Fibroblast of the aortic adventitia (primary cell): Measurements from ENCODE around the gene PCDHGB5. TPM values are rescaled to one million over a fixed set of nuclear protein-coding genes. Genes with fewer than 3 reads are reported as not detected.

ENCODE experiments used
- DNase-seq: peaks from one replicate; pipeline ENCODE4 v3.0.0-alpha.2; 2010; ENCODE audit warnings: low read depth
- H3K4me3 ChIP-seq: 2 replicates; pipeline ENCODE4 v1.5.1; 2011; ENCODE audit warnings: low read depth, mild to moderate bottlenecking, control low read depth, low read length, moderate library complexity
- total RNA-seq: library from RNA; depleted of rRNA; stranded (reverse); fragments of >200 nt; gene quantifications from 2 replicates; pipeline ENCODE4 v1.2.3, GENCODE V29; 2012; ENCODE audit warnings: low replicate concordance
- TF ChIP-seq, protein P1 (sequence below): IDR thresholded peaks from 2 replicates; pipeline ENCODE4 v1.5.1; 2011; ENCODE audit warnings: mild to moderate bottlenecking, low read length, control low read depth, inconsistent platforms; ENCODE audit not compliant: insufficient read depth

PCDHGB5 gene
- total RNA-seq, 1 donor: 19.9 TPM

DNA sequence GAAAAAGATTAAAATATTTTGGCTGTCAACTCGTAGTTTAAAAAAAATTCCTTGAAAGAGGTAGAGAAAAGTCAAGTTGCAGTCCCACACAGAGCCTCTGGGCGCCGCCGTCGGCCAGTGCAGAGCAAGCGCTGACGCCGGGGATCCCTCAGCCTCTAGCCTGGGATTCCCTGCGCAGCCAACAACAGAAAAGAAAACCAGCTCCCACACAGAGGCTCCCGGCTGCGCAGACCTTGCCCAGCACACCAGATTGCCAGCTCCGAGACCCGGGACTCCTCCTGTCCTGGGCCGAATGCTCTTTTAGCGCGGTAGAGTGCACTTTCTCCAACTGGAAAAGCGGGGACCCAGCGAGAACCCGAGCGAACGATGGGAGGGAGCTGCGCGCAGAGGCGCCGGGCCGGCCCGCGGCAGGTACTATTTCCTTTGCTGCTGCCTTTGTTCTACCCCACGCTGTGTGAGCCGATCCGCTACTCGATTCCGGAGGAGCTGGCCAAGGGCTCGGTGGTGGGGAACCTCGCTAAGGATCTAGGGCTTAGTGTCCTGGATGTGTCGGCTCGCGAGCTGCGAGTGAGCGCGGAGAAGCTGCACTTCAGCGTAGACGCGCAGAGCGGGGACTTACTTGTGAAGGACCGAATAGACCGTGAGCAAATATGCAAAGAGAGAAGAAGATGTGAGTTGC, 19.9 kb downstream of the PCDHGB5 start, which contains the start of gene PCDHGB7:
PCDHGB7 (plus strand) TSS at position 184 of the 679 bp plus-strand sequence; CDS start at position 367, 183 bp downstream.
- DNase-seq: peak; percentile 87
- peak within 1 kb of the TSS; percentile 66 for H3K4me3 ChIP-seq
- TF ChIP-seq, protein P1, sequence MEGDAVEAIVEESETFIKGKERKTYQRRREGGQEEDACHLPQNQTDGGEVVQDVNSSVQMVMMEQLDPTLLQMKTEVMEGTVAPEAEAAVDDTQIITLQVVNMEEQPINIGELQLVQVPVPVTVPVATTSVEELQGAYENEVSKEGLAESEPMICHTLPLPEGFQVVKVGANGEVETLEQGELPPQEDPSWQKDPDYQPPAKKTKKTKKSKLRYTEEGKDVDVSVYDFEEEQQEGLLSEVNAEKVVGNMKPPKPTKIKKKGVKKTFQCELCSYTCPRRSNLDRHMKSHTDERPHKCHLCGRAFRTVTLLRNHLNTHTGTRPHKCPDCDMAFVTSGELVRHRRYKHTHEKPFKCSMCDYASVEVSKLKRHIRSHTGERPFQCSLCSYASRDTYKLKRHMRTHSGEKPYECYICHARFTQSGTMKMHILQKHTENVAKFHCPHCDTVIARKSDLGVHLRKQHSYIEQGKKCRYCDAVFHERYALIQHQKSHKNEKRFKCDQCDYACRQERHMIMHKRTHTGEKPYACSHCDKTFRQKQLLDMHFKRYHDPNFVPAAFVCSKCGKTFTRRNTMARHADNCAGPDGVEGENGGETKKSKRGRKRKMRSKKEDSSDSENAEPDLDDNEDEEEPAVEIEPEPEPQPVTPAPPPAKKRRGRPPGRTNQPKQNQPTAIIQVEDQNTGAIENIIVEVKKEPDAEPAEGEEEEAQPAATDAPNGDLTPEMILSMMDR: peak; percentile 87

DNA sequence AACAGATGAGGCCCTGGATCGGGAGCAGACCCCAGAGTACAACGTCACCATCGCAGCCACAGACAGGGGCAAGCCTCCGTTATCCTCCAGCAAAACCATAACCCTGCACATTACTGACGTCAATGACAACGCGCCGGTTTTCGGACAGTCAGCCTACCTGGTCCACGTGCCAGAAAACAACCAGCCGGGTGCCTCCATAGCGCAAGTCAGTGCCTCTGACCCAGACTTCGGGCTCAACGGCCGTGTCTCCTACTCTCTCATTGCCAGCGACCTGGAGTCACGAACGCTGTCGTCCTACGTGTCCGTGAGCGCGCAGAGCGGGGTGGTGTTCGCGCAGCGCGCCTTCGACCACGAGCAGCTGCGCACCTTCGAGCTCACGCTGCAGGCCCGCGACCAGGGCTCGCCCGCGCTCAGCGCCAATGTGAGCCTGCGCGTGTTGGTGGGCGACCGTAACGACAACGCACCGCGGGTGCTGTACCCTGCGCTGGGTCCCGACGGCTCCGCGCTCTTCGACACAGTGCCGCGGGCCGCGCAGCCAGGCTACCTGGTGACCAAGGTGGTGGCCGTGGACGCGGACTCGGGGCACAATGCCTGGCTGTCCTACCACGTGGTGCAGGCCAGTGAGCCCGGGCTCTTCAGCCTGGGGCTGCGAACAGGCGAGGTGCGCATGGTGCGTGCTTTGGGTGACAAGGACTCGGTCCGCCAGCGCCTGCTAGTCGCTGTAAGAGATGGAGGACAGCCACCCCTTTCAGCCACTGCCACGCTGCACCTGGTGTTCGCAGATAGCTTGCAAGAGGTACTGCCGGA, 21.5 kb downstream of the PCDHGB5 start:
- peak overlapping the region; percentile 25 for H3K4me3 ChIP-seq

DNA sequence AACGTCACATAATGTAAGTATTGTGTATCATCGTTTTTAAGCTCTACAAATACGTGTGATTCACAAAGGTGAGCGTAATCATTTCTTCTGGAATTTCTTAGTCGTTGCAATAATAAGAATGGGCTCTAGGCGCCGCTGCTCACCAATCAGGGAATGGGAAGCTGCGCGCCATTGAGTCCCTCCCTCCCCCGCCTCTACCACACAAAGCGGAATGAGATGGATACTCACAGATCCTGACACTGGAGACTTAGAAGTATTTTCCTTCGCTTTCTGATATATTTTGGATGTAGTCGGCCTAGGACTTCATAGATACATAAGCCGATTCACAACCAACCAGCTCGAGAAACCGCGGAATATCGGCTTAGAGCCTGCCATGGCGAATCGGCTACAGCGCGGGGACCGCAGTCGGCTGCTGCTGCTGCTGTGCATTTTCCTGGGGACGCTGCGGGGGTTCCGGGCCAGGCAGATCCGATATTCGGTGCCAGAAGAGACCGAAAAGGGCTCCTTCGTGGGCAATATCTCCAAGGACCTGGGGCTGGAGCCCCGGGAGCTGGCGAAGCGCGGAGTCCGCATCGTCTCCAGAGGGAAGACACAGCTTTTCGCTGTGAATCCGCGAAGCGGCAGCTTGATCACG, 23.2 kb downstream of the PCDHGB5 start, which contains the start of gene PCDHGA11:
PCDHGA11 (plus strand) TSS at position 197 of the 634 bp plus-strand sequence; CDS start at position 374, 177 bp downstream.
- TF ChIP-seq, protein P1: peak; percentile 75
- peak; percentile 84 for DNase-seq
- H3K4me3 ChIP-seq: peak within 1 kb of the TSS; percentile 71

More for the DNA sequence above, 21.5 kb downstream of the PCDHGB5 start:
- DNase-seq: no peak
- TF ChIP-seq, protein P1: no peak

DNA sequence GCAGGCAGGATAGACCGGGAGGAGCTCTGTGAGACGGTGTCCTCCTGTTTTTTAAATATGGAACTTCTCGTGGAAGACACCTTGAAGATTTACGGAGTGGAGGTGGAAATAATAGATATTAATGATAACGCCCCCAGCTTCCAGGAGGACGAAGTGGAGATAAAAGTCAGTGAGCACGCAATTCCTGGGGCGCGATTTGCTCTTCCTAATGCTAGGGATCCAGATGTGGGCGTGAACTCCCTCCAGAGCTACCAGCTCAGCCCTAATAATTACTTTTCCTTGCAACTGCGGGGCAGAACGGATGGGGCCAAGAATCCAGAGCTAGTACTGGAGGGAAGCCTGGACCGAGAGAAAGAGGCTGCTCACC, 23.7 kb downstream of the PCDHGB5 start:
- peak; percentile 45 for DNase-seq
- H3K4me3 ChIP-seq: peak overlapping the region; percentile 71

DNA sequence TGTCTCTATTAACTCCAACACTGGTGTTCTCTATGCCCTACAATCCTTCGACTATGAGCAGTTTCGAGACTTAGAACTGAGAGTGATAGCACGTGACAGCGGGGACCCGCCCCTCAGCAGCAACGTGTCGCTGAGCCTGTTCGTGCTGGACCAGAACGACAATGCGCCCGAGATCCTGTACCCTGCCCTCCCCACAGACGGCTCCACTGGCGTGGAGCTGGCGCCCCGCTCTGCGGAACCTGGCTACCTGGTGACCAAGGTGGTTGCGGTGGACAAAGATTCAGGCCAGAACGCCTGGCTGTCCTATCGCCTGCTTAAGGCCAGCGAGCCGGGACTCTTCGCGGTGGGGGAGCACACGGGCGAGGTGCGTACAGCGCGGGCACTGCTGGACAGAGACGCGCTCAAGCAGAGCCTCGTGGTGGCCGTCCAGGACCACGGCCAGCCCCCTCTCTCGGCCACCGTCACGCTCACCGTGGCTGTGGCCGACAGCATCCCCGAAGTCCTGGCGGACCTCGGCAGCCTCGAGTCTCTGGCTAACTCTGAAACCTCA, 25.1 kb downstream of the PCDHGB5 start:
- H3K4me3 ChIP-seq: peak overlapping the region; percentile 13
- no peak for DNase-seq
- TF ChIP-seq, protein P1: no peak

More for the DNA sequence above, 23.7 kb downstream of the PCDHGB5 start:
- TF ChIP-seq, protein P1: no peak

DNA sequence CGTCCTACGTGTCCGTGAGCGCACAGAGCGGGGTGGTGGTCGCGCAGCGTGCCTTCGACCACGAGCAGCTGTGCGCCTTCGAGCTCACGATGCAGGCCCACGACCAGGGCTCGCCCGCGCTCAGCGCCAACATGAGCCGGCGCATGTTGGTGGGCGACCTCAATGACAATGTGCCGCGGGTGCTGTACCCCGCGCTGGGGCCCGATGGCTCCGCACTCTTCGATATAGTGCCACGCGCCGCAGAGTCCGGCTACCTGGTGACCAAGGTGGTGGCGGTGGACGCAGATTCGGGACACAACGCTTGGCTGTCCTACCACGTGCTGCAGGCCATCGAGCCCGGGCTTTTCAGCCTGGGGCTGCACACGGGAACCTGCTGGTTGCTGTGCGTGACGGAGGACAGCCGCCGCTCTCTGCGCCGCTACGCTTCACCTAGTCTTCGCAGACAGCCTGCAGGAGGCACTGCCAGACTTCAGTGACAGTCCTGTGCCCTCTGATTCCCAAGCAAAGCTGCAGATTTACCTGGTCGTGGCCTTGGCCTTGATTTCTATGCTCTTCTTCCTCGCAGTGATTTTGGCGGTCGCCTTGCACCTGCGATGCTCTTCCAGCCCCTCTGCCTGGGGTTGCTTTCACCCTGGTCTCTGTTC, 30.2 kb downstream of the PCDHGB5 start:
- no peak overlapping the region for H3K4me3 ChIP-seq
- DNase-seq: no peak
- TF ChIP-seq, protein P1: no peak
